HPDE6-E6E7 (cell line): Measurements from ENCODE around the gene CD180.

ENCODE experiments used
- DNase-seq: peaks from one replicate; pipeline ENCODE4 v3.0.0; 2011; ENCODE audit warnings: missing footprints; ENCODE audit errors: extremely low spot score

Gene CD180

GRCh38 chr5:67160985-67161384 is 35.6 kb downstream of the CD180 start:
- DNase-seq = peak; percentile 72

- DNase-seq = no peak
Observed at GRCh38 chr5:67160272-67160671, 36.3 kb downstream of the CD180 start.

GRCh38 chr5:67156976-67157583 is 39.5 kb downstream of the CD180 start:
- peak; percentile 32 for DNase-seq

GRCh38 chr5:67154556-67155206 is 41.9 kb downstream of the CD180 start:
- no peak for DNase-seq

- no peak for DNase-seq
Observed at GRCh38 chr5:67153292-67153691, 43.3 kb downstream of the CD180 start.

- DNase-seq = no peak
Observed at GRCh38 chr5:67152400-67152799, 44.2 kb downstream of the CD180 start.

GRCh38 chr5:67149951-67150523 is 46.6 kb downstream of the CD180 start:
- DNase-seq = no peak

GRCh38 chr5:67149057-67149950 is 47.3 kb downstream of the CD180 start:
- no peak for DNase-seq

GRCh38 chr5:67147760-67148159 is 48.8 kb downstream of the CD180 start:
- no peak for DNase-seq

- DNase-seq = no peak
Observed at GRCh38 chr5:67146981-67147380, 49.6 kb downstream of the CD180 start.

GRCh38 chr5:67146574-67146973 is 50.0 kb downstream of the CD180 start:
- DNase-seq = no peak

- DNase-seq = no peak
Observed at GRCh38 chr5:67144183-67144639, 52.4 kb downstream of the CD180 start.

- DNase-seq = no peak
Observed at GRCh38 chr5:67143549-67143948, 53.0 kb downstream of the CD180 start.

- no peak for DNase-seq
Observed at GRCh38 chr5:67142816-67143215, 53.8 kb downstream of the CD180 start.

- DNase-seq = no peak
Observed at GRCh38 chr5:67141644-67142043, 55.0 kb downstream of the CD180 start.

GRCh38 chr5:67140413-67140812 is 56.2 kb downstream of the CD180 start:
- no peak for DNase-seq

- DNase-seq = no peak
Observed at GRCh38 chr5:67139030-67139429, 57.6 kb downstream of the CD180 start.

- DNase-seq = no peak
Observed at GRCh38 chr5:67135381-67135984, 61.1 kb downstream of the CD180 start.

GRCh38 chr5:67133776-67134175 is 62.8 kb downstream of the CD180 start:
- no peak for DNase-seq

GRCh38 chr5:67133217-67133616 is 63.4 kb downstream of the CD180 start:
- DNase-seq = no peak

GRCh38 chr5:67129768-67130167 is 66.8 kb downstream of the CD180 start:
- no peak for DNase-seq
